Prostate gland (tissue), 2 donors: ENCODE data around the gene DENND4A. TPM values are rescaled to one million over a fixed set of nuclear protein-coding genes. Genes with fewer than 3 reads are reported as not detected.
"Not testable (repeated sequence)": the region's sequence is repeated elsewhere in the genome, so short reads cannot be mapped to it uniquely, and the experiment has no call there.

Source experiments
- DNase-seq: peaks from one replicate; pipeline ENCODE4 v3.0.0-alpha.2; 2019; ENCODE audit warnings: low spot score
- H3K27ac ChIP-seq, 2 donors: fragments of 200-600 bp; sonication (generic); 2 replicates each; pipeline ENCODE4 v1.5.1; 2017 to 2019
- H3K27me3 ChIP-seq: fragments of 200-600 bp; sonication (generic); replicated peaks from 2 replicates; pipeline ENCODE4 v1.5.1; 2019; ENCODE audit not compliant: insufficient read depth
- H3K36me3 ChIP-seq, 2 donors: fragments of 200-600 bp; sonication (generic); 1 replicate in 1 of 2; 2 replicates in 1 of 2; pipeline versions ENCODE4 v1.5.1 to v1.8.1; 2017 to 2019
- H3K4me1 ChIP-seq: fragments of 200-600 bp; sonication (generic); replicated peaks from 2 replicates; pipeline ENCODE4 v1.5.1; 2019
- H3K4me3 ChIP-seq, 2 donors: fragments of 200-600 bp; sonication (generic); 2 replicates each; pipeline ENCODE4 v1.5.1; 2017 to 2019
- H3K9me3 ChIP-seq: fragments of 200-600 bp; sonication (generic); 2 replicates; pipeline ENCODE4 v1.5.1; 2017
- CTCF ChIP-seq, 4 experiments: fragments of 200-600 bp in 2 of 4; fragments of 450-650 bp in 2 of 4; sonication (generic) in 2 of 4; IDR thresholded peaks; 1 replicate in 3 of 4; 2 replicates in 1 of 4; pipeline ENCODE4 v1.5.1; 2016 to 2019; ENCODE audit warnings: antibody characterized with exemption in 4 of 4, mild to moderate bottlenecking in 2 of 4, moderate library complexity in 2 of 4
- POLR2A ChIP-seq: fragments of 450-650 bp; IDR thresholded peaks from one replicate; pipeline ENCODE4 v1.6.1; 2016; ENCODE audit warnings: antibody characterized with exemption, mild to moderate bottlenecking
- POLR2AphosphoS5 ChIP-seq: sonication (generic); formaldehyde crosslinking; IDR thresholded peaks from one replicate; pipeline ENCODE4 v1.6.1; 2017; ENCODE audit warnings: antibody characterized with exemption
- WGBS: methylation state at CpG from one replicate; pipeline ENCODE4 v1.1.5; 2018; 5-methylcytosine and 5-hydroxymethylcytosine counted together
- intact Hi-C: fragments of 100-400 bp; cut with DNase I; formaldehyde crosslinking; loops from one replicate; pipeline ENCODE4 v1.14.2; 2022
- total RNA-seq, 2 donors: library from RNA; depleted of rRNA; stranded (reverse); fragments of >200 nt; gene quantifications; one replicate each; pipeline ENCODE4 v1.1.0, GENCODE V29; 2016

DENND4A gene
- total RNA-seq, 2 donors from 2014 or later = 24.5 to 49.6 TPM

GRCh38 chr15:65812467-65812866 is 20.4 kb upstream of the DENND4A start:
- no peaks in the 10 kb centered on the region for H3K36me3 ChIP-seq
- H3K4me3 ChIP-seq = no peak overlapping the region
- no peaks in the 10 kb centered on the region for H3K27me3 ChIP-seq
- no peak for DNase-seq
- H3K4me1 ChIP-seq = no peaks in the 10 kb centered on the region
- H3K27ac ChIP-seq = no peak overlapping the region
- WGBS = 49% methylated on average over 3 of the region's 3 CpGs
- H3K9me3 ChIP-seq = no peaks in the 10 kb centered on the region
- intact Hi-C loops = no loop called here
- TF ChIP-seq POLR2AphosphoS5 (no peak), POLR2A (no peak), CTCF (IDR thresholded peaks at IDR 0.05) (no peak)

- 98% methylated on average over 3 of the region's 3 CpGs for WGBS
- no peak for DNase-seq
- no peak overlapping the region for H3K4me3 ChIP-seq
- no peaks in the 10 kb centered on the region for H3K4me1 ChIP-seq
- H3K27me3 ChIP-seq = no peaks in the 10 kb centered on the region
- no peaks in the 10 kb centered on the region for H3K9me3 ChIP-seq
- no peak overlapping the region for H3K27ac ChIP-seq
- H3K36me3 ChIP-seq = no peaks in the 10 kb centered on the region
- TF ChIP-seq POLR2AphosphoS5 (no peak), CTCF (IDR thresholded peaks at IDR 0.05) (no peak), POLR2A (no peak)
- intact Hi-C loops = no loop called here
Measured at GRCh38 chr15:65811835-65812234, 19.7 kb upstream of the DENND4A start.

GRCh38 chr15:65811011-65811733 is 19.1 kb upstream of the DENND4A start:
- H3K4me1 ChIP-seq, H3K36me3 ChIP-seq, DNase-seq, intact Hi-C loops, H3K27me3 ChIP-seq, H3K4me3 ChIP-seq, H3K9me3 ChIP-seq, H3K27ac ChIP-seq: not testable (repeated sequence)
- WGBS = 99% methylated on average over 4 of the region's 4 CpGs

- no peaks in the 10 kb centered on the region for H3K27me3 ChIP-seq
- no peaks in the 10 kb centered on the region for H3K9me3 ChIP-seq
- no peaks in the 10 kb centered on the region for H3K36me3 ChIP-seq
- intact Hi-C loops = no loop called here
- no peak for TF ChIP-seq POLR2AphosphoS5
- TF ChIP-seq CTCF (IDR thresholded peaks at IDR 0.05) = no peak
- no peak for TF ChIP-seq POLR2A
- no peak overlapping the region for H3K27ac ChIP-seq
- DNase-seq = no peak
- no peaks in the 10 kb centered on the region for H3K4me1 ChIP-seq
- 62% methylated on average over 3 of the region's 3 CpGs for WGBS
- no peak overlapping the region for H3K4me3 ChIP-seq
Measured at GRCh38 chr15:65806397-65806796, 14.3 kb upstream of the DENND4A start.

- no peak for DNase-seq
- no peaks in the 10 kb centered on the region for H3K27me3 ChIP-seq
- no peak overlapping the region for H3K4me3 ChIP-seq
- no peaks in the 10 kb centered on the region for H3K36me3 ChIP-seq
- no peak overlapping the region for H3K27ac ChIP-seq
- intact Hi-C loops = no loop called here
- TF ChIP-seq POLR2AphosphoS5 = no peak
- TF ChIP-seq POLR2A = no peak
- no peak for TF ChIP-seq CTCF (IDR thresholded peaks at IDR 0.05)
- H3K9me3 ChIP-seq = no peaks in the 10 kb centered on the region
- WGBS = 76% methylated on average over 5 of the region's 5 CpGs
- no peaks in the 10 kb centered on the region for H3K4me1 ChIP-seq
Measured at GRCh38 chr15:65805019-65805745, 13.1 kb upstream of the DENND4A start.
